Measurements from ENCODE around the gene ADORA2A. TPM values are rescaled to one million over a fixed set of nuclear protein-coding genes. Genes with fewer than 3 reads are reported as not detected.

ADORA2A gene
- total RNA-seq, 2 experiments from 2014 or later: 15.5 to 16.4 TPM

GRCh38 chr22:24416611-24417010 is 10.8 kb upstream of the ADORA2A start:
- H3K27me3 Mint-ChIP-seq: no peaks in the 10 kb centered on the region
- ATAC-seq (ENCODE audit: poor library complexity): no peak
- TF ChIP-seq, protein P1, sequence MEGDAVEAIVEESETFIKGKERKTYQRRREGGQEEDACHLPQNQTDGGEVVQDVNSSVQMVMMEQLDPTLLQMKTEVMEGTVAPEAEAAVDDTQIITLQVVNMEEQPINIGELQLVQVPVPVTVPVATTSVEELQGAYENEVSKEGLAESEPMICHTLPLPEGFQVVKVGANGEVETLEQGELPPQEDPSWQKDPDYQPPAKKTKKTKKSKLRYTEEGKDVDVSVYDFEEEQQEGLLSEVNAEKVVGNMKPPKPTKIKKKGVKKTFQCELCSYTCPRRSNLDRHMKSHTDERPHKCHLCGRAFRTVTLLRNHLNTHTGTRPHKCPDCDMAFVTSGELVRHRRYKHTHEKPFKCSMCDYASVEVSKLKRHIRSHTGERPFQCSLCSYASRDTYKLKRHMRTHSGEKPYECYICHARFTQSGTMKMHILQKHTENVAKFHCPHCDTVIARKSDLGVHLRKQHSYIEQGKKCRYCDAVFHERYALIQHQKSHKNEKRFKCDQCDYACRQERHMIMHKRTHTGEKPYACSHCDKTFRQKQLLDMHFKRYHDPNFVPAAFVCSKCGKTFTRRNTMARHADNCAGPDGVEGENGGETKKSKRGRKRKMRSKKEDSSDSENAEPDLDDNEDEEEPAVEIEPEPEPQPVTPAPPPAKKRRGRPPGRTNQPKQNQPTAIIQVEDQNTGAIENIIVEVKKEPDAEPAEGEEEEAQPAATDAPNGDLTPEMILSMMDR (IDR thresholded peaks at IDR 0.05): no peak
- intact Hi-C loops (cut with DNase I, micrococcal nuclease): no loop called here
- POLR2A ChIA-PET: no interaction called here
- no peaks in the 10 kb centered on the region for H3K9me3 Mint-ChIP-seq
- peak in 1 of 14 experiments; percentile 7 for DNase-seq
- no peaks in the 10 kb centered on the region for H3K9me3 ChIP-seq (ENCODE audit: control insufficient read depth in 1 of 2, insufficient read depth in 1 of 2, low read length in 2 of 2)
- H3K36me3 ChIP-seq (ENCODE audit: insufficient read depth, low read length): peaks cover 33% of the 10 kb centered on the region
- H3K4me3 ChIP-seq (ENCODE audit: low read length): no peak overlapping the region
- peaks cover 36% of the 10 kb centered on the region for H3K36me3 Mint-ChIP-seq (ENCODE audit: low read depth)
- H3K27ac Mint-ChIP-seq: no peak overlapping the region
- H3K4me1 Mint-ChIP-seq (ENCODE audit: low read depth): peaks cover 6% of the 10 kb centered on the region
- H3K4me1 ChIP-seq (ENCODE audit: insufficient read depth, low read length): peaks cover 5% of the 10 kb centered on the region
- H3K27ac ChIP-seq (ENCODE audit: low read depth in 1 of 2, low read length in 2 of 2): no peak overlapping the region
- H3K4me3 Mint-ChIP-seq: no peak overlapping the region
- H3K27me3 ChIP-seq (ENCODE audit: control insufficient read depth in 1 of 2, insufficient read depth in 2 of 2, low read length in 2 of 2): no peaks in the 10 kb centered on the region
- CTCF ChIA-PET: no interaction called here

DNA sequence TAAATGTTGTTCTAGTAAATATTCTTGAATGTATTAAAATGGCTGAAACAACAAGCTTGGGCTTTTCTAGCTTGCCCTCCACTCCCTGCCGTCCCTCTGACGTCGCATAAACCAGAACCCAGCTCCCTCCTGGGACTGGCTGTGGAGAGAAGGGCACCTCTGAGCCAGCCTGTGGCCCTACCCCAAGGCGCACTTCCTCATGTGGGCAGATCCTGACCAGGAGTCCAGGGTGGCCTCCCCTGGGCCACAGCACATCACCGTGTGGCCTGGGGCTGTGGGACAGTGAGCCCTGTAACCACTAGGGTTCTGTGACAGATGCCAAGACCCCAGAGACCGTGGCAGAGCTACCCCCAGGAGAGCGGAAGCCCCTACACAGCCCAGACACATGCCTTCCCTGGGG is 10.2 kb upstream of the ADORA2A start:
- H3K4me3 Mint-ChIP-seq: no peak overlapping the region
- POLR2A ChIA-PET: no interaction called here
- no peak overlapping the region for H3K27ac Mint-ChIP-seq

DNA sequence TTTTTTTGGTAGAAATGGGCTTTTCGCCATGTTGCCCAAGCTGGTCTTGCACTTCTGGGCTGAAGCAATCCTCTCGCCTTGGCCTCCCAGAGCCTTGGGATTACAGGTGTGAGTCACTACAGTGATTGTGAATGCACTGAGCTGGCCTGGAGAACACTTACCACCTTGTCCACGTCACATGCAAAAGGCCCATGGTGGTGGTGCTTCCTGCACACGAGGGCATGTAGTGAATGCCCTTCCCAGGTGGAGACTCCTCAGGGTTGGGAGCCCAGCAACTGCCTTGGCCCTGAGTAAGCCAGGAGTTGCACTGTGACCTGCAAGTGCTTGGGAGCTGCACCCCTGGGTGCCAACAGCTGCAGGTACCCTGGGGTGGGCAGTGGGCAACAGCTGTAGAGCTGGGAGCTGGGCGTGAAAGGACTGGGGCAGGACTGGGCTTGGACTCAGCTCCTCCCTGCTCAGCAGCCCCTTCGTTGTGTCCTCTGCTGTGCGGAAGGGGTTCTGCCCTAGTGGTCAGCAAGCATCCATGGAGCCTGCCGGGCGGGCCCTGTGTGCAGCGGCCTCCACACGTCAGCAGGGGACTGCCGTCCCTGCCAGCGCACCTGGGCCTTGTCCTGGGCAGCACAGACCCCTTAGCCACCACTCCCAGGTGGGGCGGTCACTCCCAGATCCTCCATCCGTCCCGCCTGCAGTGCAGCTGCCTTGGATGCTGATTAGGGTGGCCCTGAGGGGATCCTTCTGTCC is 9.3 kb upstream of the ADORA2A start:
- Mint-ChIP-seq H3K27me3 (no peaks in the 10 kb centered on the region), H3K36me3 (ENCODE audit: low read depth) (peaks cover 26% of the 10 kb centered on the region), H3K4me1 (ENCODE audit: low read depth) (peaks cover 11% of the 10 kb centered on the region), H3K9me3 (no peaks in the 10 kb centered on the region), H3K27ac (no peak overlapping the region), H3K4me3 (no peak overlapping the region)
- ChIA-PET POLR2A (no interaction called here), CTCF (interaction anchor here (0.5 kb wide), 1 partner anchor 86 kb away, joined by 3 read pairs; no protein-coding TSS in a partner anchor)
- no peak overlapping the region for H3K4me3 ChIP-seq (ENCODE audit: low read length)
- DNase-seq: no peak
- peaks cover 5% of the 10 kb centered on the region for H3K4me1 ChIP-seq (ENCODE audit: insufficient read depth, low read length)
- no peaks in the 10 kb centered on the region for H3K27me3 ChIP-seq (ENCODE audit: control insufficient read depth in 1 of 2, insufficient read depth in 2 of 2, low read length in 2 of 2)
- no peak for ATAC-seq (ENCODE audit: poor library complexity)
- intact Hi-C loops (cut with DNase I, micrococcal nuclease): no loop called here
- no peaks in the 10 kb centered on the region for H3K9me3 ChIP-seq (ENCODE audit: control insufficient read depth in 1 of 2, insufficient read depth in 1 of 2, low read length in 2 of 2)
- TF ChIP-seq, protein P1 (IDR thresholded peaks at IDR 0.05): no peak
- peaks cover 21% of the 10 kb centered on the region for H3K36me3 ChIP-seq (ENCODE audit: insufficient read depth, low read length)
- no peak overlapping the region for H3K27ac ChIP-seq (ENCODE audit: low read depth in 1 of 2, low read length in 2 of 2)

More for the DNA sequence above, 10.2 kb upstream of the ADORA2A start:
- Histone ChIP-seq H3K36me3 (ENCODE audit: insufficient read depth, low read length) (peaks cover 29% of the 10 kb centered on the region), H3K27ac (ENCODE audit: low read depth in 1 of 2, low read length in 2 of 2) (no peak overlapping the region), H3K4me3 (ENCODE audit: low read length) (no peak overlapping the region), H3K27me3 (ENCODE audit: control insufficient read depth in 1 of 2, insufficient read depth in 2 of 2, low read length in 2 of 2) (no peaks in the 10 kb centered on the region), H3K4me1 (ENCODE audit: insufficient read depth, low read length) (peaks cover 5% of the 10 kb centered on the region), H3K9me3 (ENCODE audit: control insufficient read depth in 1 of 2, insufficient read depth in 1 of 2, low read length in 2 of 2) (no peaks in the 10 kb centered on the region)
- TF ChIP-seq, protein P1 (IDR thresholded peaks at IDR 0.05): no peak
- no peak for ATAC-seq (ENCODE audit: poor library complexity)
- Mint-ChIP-seq H3K27me3 (no peaks in the 10 kb centered on the region), H3K36me3 (ENCODE audit: low read depth) (peaks cover 34% of the 10 kb centered on the region), H3K9me3 (no peaks in the 10 kb centered on the region), H3K4me1 (ENCODE audit: low read depth) (peaks cover 6% of the 10 kb centered on the region)
- intact Hi-C loops (cut with DNase I, micrococcal nuclease): no loop called here
- DNase-seq: peak in 1 of 14 experiments; percentile 11
- CTCF ChIA-PET: no interaction called here

All from CD4-positive, alpha-beta T cell (primary cell).